Measurements from ENCODE around the gene CIC. TPM values are rescaled to one million over a fixed set of nuclear protein-coding genes. Genes with fewer than 3 reads are reported as not detected.
A peak's percentile ranks its signal among the peaks of the same experiment; 100 is the strongest.

Gene CIC
- total and polyA plus RNA-seq, 9 of the 15 experiments (the other 6 are each of a cell fraction or from before 2014, with no cell fraction given) = 0.07 to 44.7 (median 8.6) TPM

DNA sequence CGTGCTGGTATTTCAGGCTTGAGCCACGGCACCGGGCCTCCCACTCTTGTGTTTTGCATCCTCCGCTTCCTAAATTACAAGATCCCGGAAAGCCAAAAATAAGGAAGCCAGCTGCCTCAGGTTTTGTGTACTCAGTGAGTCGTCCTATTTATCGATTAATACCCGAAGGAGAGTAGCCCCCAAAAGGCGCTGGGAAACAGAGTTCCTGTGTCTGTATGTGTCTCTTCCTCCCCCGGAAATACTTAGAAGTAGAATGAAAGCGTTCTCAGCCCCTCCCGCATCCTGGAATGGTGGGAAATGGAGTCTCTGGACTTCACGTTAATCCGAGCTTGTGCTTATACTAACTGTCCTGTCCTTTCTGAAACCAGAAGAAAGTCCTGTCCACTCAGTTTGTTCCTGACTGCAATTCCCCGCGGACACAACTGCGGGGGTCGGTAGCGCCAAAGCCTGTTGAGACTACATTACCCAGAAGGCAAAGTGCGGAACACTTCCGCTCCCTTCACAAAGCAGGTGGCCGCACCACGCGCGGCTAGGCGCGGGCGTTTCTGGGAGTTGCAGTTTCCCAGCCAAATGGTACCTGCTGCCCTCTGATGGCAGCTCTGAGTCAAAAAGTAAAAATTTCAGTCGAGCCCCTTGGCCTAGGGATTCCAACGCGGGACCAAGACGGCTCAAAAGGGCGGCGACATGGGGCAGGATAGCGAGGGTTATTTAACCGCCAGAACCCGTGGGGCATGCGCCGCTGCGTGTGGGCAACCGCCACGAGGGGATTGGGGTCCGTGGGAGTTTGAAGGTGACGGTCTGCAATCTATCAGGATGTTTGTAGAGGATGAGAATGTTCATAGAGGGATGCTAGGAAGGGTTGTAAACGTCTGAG lies 24.5 kb upstream of the CIC start (continued):
- TF ChIP-seq, protein P1, sequence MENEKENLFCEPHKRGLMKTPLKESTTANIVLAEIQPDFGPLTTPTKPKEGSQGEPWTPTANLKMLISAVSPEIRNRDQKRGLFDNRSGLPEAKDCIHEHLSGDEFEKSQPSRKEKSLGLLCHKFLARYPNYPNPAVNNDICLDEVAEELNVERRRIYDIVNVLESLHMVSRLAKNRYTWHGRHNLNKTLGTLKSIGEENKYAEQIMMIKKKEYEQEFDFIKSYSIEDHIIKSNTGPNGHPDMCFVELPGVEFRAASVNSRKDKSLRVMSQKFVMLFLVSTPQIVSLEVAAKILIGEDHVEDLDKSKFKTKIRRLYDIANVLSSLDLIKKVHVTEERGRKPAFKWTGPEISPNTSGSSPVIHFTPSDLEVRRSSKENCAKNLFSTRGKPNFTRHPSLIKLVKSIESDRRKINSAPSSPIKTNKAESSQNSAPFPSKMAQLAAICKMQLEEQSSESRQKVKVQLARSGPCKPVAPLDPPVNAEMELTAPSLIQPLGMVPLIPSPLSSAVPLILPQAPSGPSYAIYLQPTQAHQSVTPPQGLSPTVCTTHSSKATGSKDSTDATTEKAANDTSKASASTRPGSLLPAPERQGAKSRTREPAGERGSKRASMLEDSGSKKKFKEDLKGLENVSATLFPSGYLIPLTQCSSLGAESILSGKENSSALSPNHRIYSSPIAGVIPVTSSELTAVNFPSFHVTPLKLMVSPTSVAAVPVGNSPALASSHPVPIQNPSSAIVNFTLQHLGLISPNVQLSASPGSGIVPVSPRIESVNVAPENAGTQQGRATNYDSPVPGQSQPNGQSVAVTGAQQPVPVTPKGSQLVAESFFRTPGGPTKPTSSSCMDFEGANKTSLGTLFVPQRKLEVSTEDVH (IDR thresholded peaks at IDR 0.05; ENCODE audit: low read depth, partially characterized antibody) = peak; percentile 76
- TF ChIP-seq FOXP1 (CRISPR knock-in tag; IDR thresholded peaks at IDR 0.05) (0 out of 2 replicates have a peak, but pooled peaks have one; percentile 52), ZNF551 (CRISPR knock-in tag; IDR thresholded peaks at IDR 0.05) (no peak), NFIC (IDR thresholded peaks at IDR 0.05) (no peak), ZNF184 (CRISPR knock-in tag; IDR thresholded peaks at IDR 0.05) (no peak), ZBTB1 (CRISPR knock-in tag; IDR thresholded peaks at IDR 0.05; ENCODE audit: borderline replicate concordance, low read depth) (0 out of 2 replicates have a peak, but pooled peaks have one; percentile 39), TBP (optimal IDR thresholded peaks at IDR 0.05; ENCODE audit: low read depth, low read length) (no peak), PHF20 (IDR thresholded peaks at IDR 0.05; ENCODE audit: partially characterized antibody) (no peak), BHLHE40 (IDR thresholded peaks at IDR 0.05; ENCODE audit: low read length) (peak; percentile 77)
- TF ChIP-seq, protein P2, sequence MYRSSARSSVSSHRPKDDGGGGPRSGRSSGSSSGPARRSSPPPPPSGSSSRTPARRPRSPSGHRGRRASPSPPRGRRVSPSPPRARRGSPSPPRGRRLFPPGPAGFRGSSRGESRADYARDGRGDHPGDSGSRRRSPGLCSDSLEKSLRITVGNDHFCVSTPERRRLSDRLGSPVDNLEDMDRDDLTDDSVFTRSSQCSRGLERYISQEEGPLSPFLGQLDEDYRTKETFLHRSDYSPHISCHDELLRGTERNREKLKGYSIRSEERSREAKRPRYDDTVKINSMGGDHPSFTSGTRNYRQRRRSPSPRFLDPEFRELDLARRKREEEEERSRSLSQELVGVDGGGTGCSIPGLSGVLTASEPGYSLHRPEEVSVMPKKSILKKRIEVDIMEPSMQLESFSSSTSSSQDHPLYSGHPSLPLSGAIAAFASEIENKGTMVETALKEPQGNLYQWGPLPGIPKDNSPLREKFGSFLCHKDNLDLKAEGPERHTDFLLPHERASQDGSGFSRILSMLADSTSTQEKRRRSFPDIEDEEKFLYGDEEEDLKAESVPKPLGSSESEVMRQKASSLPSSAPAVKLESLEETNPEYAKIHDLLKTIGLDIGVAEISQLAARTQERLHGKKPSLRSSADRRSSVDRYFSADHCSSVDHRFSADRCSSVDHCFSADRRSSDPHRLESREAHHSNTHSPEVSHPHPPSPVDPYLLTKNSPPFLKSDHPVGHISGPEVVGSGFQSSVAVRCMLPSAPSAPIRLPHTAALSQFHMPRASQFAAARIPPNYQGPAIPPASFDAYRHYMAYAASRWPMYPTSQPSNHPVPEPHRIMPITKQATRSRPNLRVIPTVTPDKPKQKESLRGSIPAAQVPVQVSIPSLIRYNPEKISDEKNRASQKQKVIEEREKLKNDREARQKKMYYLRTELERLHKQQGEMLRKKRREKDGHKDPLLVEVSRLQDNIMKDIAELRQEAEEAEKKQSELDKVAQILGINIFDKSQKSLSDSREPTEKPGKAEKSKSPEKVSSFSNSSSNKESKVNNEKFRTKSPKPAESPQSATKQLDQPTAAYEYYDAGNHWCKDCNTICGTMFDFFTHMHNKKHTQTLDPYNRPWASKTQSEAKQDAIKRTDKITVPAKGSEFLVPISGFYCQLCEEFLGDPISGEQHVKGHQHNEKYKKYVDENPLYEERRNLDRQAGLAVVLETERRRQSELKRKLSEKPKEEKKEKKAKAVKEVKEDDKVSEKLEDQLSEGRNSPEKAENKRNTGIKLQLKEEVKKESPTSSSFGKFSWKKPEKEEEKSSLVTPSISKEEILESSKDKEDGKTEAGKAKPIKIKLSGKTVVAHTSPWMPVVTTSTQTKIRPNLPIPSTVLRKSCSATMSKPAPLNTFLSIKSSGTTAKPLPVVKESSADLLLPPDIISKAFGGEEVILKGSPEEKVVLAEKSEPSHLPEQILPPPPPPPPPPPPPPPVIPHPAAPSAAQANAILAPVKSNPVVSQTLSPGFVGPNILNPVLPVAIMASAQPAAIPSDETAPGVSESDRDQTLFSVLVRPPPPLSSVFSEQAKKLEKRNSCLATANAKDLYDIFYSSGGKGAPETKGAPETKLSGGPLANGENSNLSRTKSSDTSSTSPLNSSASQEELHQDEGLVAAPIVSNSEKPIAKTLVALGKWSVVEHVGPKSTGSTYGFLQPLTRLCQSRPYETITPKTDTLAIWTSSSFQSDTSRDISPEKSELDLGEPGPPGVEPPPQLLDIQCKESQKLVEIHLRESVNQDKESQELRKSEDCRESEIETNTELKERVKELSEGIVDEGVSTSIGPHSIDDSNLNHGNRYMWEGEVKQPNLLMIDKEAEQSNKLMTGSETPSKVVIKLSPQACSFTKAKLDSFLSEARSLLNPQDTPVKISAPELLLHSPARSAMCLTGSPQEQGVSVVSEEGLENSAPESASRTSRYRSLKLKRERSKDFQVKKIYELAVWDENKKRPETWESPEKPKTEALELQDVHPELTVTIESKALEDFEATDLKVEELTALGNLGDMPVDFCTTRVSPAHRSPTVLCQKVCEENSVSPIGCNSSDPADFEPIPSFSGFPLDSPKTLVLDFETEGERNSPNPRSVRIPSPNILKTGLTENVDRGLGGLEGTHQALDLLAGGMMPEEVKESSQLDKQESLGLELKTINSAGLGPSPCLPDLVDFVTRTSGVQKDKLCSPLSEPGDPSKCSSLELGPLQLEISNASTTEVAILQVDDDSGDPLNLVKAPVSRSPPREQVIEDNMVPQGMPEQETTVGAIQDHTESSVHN (IDR thresholded peaks at IDR 0.05; ENCODE audit: borderline replicate concordance in 1 of 2, low read depth in 1 of 2) = no peak
- TF ChIP-seq, protein P3, sequence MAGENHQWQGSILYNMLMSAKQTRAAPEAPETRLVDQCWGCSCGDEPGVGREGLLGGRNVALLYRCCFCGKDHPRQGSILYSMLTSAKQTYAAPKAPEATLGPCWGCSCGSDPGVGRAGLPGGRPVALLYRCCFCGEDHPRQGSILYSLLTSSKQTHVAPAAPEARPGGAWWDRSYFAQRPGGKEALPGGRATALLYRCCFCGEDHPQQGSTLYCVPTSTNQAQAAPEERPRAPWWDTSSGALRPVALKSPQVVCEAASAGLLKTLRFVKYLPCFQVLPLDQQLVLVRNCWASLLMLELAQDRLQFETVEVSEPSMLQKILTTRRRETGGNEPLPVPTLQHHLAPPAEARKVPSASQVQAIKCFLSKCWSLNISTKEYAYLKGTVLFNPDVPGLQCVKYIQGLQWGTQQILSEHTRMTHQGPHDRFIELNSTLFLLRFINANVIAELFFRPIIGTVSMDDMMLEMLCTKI (IDR thresholded peaks at IDR 0.05; ENCODE audit: partially characterized antibody) = no peak
- TF ChIP-seq, protein P4, sequence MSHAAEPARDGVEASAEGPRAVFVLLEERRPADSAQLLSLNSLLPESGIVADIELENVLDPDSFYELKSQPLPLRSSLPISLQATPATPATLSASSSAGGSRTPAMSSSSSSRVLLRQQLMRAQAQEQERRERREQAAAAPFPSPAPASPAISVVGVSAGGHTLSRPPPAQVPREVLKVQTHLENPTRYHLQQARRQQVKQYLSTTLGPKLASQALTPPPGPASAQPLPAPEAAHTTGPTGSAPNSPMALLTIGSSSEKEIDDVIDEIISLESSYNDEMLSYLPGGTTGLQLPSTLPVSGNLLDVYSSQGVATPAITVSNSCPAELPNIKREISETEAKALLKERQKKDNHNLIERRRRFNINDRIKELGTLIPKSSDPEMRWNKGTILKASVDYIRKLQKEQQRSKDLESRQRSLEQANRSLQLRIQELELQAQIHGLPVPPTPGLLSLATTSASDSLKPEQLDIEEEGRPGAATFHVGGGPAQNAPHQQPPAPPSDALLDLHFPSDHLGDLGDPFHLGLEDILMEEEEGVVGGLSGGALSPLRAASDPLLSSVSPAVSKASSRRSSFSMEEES (CRISPR knock-in tag; IDR thresholded peaks at IDR 0.05) = peak; percentile 22
